Psoas muscle (tissue), 8 donors: ENCODE results near the gene EIF4E2. TPM values are rescaled to one million over a fixed set of nuclear protein-coding genes. Genes with fewer than 3 reads are reported as not detected.
"Not testable (repeated sequence)": the region's sequence is repeated elsewhere in the genome, so short reads cannot be mapped to it uniquely, and the experiment has no call there.

Source experiments
- ATAC-seq, 4 donors: fragments of 200-7000 bp; cut with Tn5 transposase; one replicate each; pipeline ENCODE4 v1.9.1; 2020; ENCODE audit warnings: moderate library complexity in 3 of 4, mild to moderate bottlenecking in 2 of 4
- DNase-seq, 2 donors: peaks; one replicate each; pipeline ENCODE4 v3.0.0-alpha.2; 2020
- H3K27ac ChIP-seq: fragments of 200-600 bp; one replicate; pipeline ENCODE4 v1.8.0; 2022
- H3K27me3 ChIP-seq, 3 donors: fragments of 200-600 bp in 1 of 3; one replicate each; pipeline versions ENCODE4 v1.6.1 to v1.8.0; 2013 to 2022; ENCODE audit warnings: low read length in 2 of 3, mild to moderate bottlenecking in 2 of 3, moderate library complexity in 1 of 3; ENCODE audit not compliant: insufficient read depth in 3 of 3
- H3K36me3 ChIP-seq, 2 donors: fragments of 200-600 bp in 1 of 2; one replicate each; pipeline versions ENCODE4 v1.6.1 to v1.8.0; 2013 to 2022; ENCODE audit warnings: low read depth in 1 of 2, mild to moderate bottlenecking in 1 of 2, moderate library complexity in 1 of 2; ENCODE audit not compliant: insufficient read depth in 1 of 2
- H3K4me1 ChIP-seq: fragments of 200-600 bp; one replicate; pipeline ENCODE4 v1.8.0; 2022
- H3K4me3 ChIP-seq: fragments of 200-600 bp; one replicate; pipeline ENCODE4 v1.8.0; 2022; ENCODE audit warnings: mild to moderate bottlenecking
- H3K9me3 ChIP-seq: fragments of 200-600 bp; one replicate; pipeline ENCODE4 v1.8.0; 2022
- WGBS, 3 donors: extraction: QIAGEN DNeasy Blood & Tissue Kit; methylation state at CpG; one replicate each; pipeline versions ENCODE4 v1.1.6 to v1.1.7; 2013; 5-methylcytosine and 5-hydroxymethylcytosine counted together
- intact Hi-C, 2 donors: fragments of 100-400 bp; cut with DNase I; formaldehyde crosslinking; loops; one replicate each; pipeline versions ENCODE4 v1.11.0 to v1.14.2; 2022
- polyA plus RNA-seq, 3 donors: library from polyadenylated mRNA; stranded (reverse); fragments of 200-250 nt; gene quantifications; one replicate each; pipeline ENCODE4 v1.2.3, GENCODE V29; 2013
- total RNA-seq, 4 donors: library from RNA; stranded (reverse); fragmentation: NEBNext Ultra II Directional in 2 of 4; extraction: Animal tissue kit (Norgen Biotek cat#: 25700) in 2 of 4; gene quantifications; one replicate each; pipeline versions ENCODE4 v1.2.1 to v1.2.4, GENCODE V29; 2021 to 2023
- TF ChIP-seq, protein P1 (sequence below): fragments of 200-600 bp; IDR thresholded peaks from one replicate; pipeline ENCODE4 v1.8.0; 2022; ENCODE audit warnings: antibody characterized with exemption
- donor health status: healthy with polysubstance abuse.
- donor health status: DM: no; HTN: no; CAD: no; lungs with moderate emphysema.
- donor health status: Bipolar disorder and iron deficiency.
- donor health status: healthy.
- donor health status: DM: yes; HTN: yes; CAD: no.
- donor health status: DM: no; HTN: no; CAD: no.
- donor health status: DM: no; HTN: no; CAD: no.
- donor health status: DM: yes; HTN: yes; CAD: no.

Gene EIF4E2
- total and polyA plus RNA-seq, 7 donors: 39.6 to 136 (median 77.3) TPM

- intact Hi-C loops: loop anchor here in 1 of 2 donors (2.0 kb wide), 1 partner anchor 43 kb away; the partner anchor contains the start of gene CHRND
- H3K27me3 ChIP-seq: no peaks in the 10 kb centered on the region
- TF ChIP-seq, protein P1, sequence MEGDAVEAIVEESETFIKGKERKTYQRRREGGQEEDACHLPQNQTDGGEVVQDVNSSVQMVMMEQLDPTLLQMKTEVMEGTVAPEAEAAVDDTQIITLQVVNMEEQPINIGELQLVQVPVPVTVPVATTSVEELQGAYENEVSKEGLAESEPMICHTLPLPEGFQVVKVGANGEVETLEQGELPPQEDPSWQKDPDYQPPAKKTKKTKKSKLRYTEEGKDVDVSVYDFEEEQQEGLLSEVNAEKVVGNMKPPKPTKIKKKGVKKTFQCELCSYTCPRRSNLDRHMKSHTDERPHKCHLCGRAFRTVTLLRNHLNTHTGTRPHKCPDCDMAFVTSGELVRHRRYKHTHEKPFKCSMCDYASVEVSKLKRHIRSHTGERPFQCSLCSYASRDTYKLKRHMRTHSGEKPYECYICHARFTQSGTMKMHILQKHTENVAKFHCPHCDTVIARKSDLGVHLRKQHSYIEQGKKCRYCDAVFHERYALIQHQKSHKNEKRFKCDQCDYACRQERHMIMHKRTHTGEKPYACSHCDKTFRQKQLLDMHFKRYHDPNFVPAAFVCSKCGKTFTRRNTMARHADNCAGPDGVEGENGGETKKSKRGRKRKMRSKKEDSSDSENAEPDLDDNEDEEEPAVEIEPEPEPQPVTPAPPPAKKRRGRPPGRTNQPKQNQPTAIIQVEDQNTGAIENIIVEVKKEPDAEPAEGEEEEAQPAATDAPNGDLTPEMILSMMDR: no peak
- H3K36me3 ChIP-seq: peaks cover 24 to 77% of the 10 kb centered on the region in 2 donors
- ATAC-seq (no peak), DNase-seq (no peak)
- 93 to 94% (median 94%) methylated on average over 9 of the region's 9 CpGs for WGBS, 3 donors
- no peaks in the 10 kb centered on the region for H3K9me3 ChIP-seq
- peaks cover 52% of the 10 kb centered on the region for H3K4me1 ChIP-seq
- peak overlapping the region; percentile 92 for H3K27ac ChIP-seq
- no peak overlapping the region for H3K4me3 ChIP-seq
Measured at GRCh38 chr2:232569541-232569940, 19.1 kb downstream of the EIF4E2 start.

DNA sequence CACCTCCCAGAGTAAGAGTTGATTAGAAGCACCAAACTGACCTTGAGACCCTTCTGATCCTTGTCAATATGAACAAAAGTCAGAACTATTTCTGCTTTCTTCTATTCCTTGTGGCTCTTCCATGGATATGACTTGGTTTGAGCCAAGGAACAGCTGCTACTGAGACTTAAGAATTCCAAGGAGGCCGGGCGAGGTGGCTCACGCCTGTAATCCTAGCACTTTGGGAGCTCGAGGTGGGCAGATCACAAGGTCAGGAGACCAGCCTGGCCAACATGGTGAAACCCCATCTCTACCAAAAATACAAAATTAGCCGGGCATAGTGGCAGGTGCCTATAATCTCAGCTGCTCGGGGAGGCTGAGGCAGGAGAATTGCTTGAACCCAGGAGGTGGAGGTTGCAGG lies 20.0 kb downstream of the EIF4E2 start:
- peak in 1 of 4 donors; percentile 19 for ATAC-seq

GRCh38 chr2:232571026-232571474 lies 20.6 kb downstream of the EIF4E2 start:
- TF ChIP-seq, protein P1: no peak
- ATAC-seq (no peak), DNase-seq (no peak)
- 65 to 77% (median 69%) methylated on average over 7 of the region's 7 CpGs for WGBS, 3 donors
- no peaks in the 10 kb centered on the region for H3K27me3 ChIP-seq
- intact Hi-C loops: no loop called here
- H3K36me3 ChIP-seq: peaks cover 18 to 62% of the 10 kb centered on the region in 2 donors
- peak overlapping the region; percentile 92 for H3K27ac ChIP-seq
- H3K9me3 ChIP-seq: no peaks in the 10 kb centered on the region
- peaks cover 51% of the 10 kb centered on the region for H3K4me1 ChIP-seq
- H3K4me3 ChIP-seq: no peak overlapping the region

More for the DNA sequence above, 20.0 kb downstream of the EIF4E2 start:
- Histone ChIP-seq H3K27ac (peak overlapping the region; percentile 92), H3K36me3 (peaks cover 24 to 68% of the 10 kb centered on the region in 2 donors), H3K4me1 (peaks cover 54% of the 10 kb centered on the region)
- H3K27me3 ChIP-seq, H3K4me3 ChIP-seq, DNase-seq, H3K9me3 ChIP-seq, intact Hi-C loops: not testable (repeated sequence)
- WGBS, 3 donors: 32 to 73% (median 47%) methylated on average over 6 of the region's 6 CpGs

- TF ChIP-seq, protein P1: no peak
- intact Hi-C loops: no loop called here
- H3K9me3 ChIP-seq: no peaks in the 10 kb centered on the region
- H3K36me3 ChIP-seq: peaks cover 5 to 42% of the 10 kb centered on the region in 2 donors
- no peaks in the 10 kb centered on the region for H3K27me3 ChIP-seq
- H3K27ac ChIP-seq: peak overlapping the region; percentile 92
- peak overlapping the region; percentile 67 for H3K4me3 ChIP-seq
- ATAC-seq: no peak
- H3K4me1 ChIP-seq: peaks cover 59% of the 10 kb centered on the region
- DNase-seq: no peak
Measured at GRCh38 chr2:232573042-232573441, 22.6 kb downstream of the EIF4E2 start.

DNA sequence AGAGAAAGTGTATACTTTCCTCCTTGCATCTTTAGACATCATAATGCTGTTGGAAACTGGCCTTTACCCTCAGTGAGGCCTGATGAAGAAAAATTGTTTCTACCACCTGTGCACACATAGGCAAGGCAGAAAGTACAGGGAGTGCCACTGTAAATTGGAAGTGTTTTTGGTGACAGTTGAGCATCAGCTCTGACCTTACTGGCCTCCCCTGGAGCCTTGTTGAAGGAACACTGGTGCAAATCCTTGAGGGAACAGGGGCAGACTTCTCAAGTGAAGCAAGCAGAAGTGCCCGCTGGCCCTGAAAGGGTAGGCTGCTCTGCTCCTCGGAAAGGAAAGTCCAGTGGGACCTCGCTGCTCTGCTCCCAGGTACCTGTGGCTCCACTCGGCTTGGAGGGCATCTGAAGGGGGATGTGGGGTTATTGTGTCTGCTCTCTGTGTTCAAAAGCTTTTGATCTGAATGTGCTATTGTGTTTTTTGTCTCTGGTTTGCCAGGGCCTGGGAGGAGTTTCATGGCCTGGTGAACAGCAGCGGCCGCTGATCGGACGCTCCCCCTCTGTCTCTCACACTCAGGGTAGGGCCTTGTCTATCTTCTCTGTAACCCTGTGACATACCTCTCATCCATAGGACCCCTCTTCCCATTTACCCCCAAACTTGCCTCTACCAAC lies 23.4 kb downstream of the EIF4E2 start:
- WGBS, 3 donors: 66 to 96% (median 73%) methylated on average over 8 of the region's 8 CpGs
- H3K36me3 ChIP-seq: peaks cover 4 to 34% of the 10 kb centered on the region in 2 donors
- TF ChIP-seq, protein P1: no peak
- no peaks in the 10 kb centered on the region for H3K9me3 ChIP-seq
- H3K27me3 ChIP-seq: no peaks in the 10 kb centered on the region
- H3K27ac ChIP-seq: peak overlapping the region; percentile 92
- intact Hi-C loops: loop anchor here in 1 of 2 donors (2.0 kb wide), 1 partner anchor 23 kb away; the partner anchor contains the start of genes EIF4E2 and TIGD1
- ATAC-seq (peak; percentile 3 to 57 (median 12)), DNase-seq (no peak)
- peak overlapping the region; percentile 67 for H3K4me3 ChIP-seq
- peaks cover 52% of the 10 kb centered on the region for H3K4me1 ChIP-seq
